Aorta (tissue), 5 donors: Measurements from ENCODE around the gene NLRP8. TPM values are rescaled to one million over a fixed set of nuclear protein-coding genes. Genes with fewer than 3 reads are reported as not detected.

Source experiments
- ATAC-seq: fragments of 200-7000 bp; cut with Tn5 transposase; one replicate; pipeline ENCODE4 v1.9.1; 2022; ENCODE audit warnings: moderate library complexity; ENCODE audit not compliant: low FRiP score
- DNase-seq, 2 donors: peaks; one replicate each; pipeline ENCODE4 v3.0.0-alpha.2; 2020
- H3K27ac ChIP-seq, 2 donors: one replicate each; pipeline ENCODE4 v1.5.1; 2013; ENCODE audit warnings: low read length in 2 of 2, mild to moderate bottlenecking in 2 of 2, moderate library complexity in 2 of 2, control low read depth in 1 of 2, inconsistent platforms in 1 of 2, low read depth in 1 of 2
- H3K27me3 ChIP-seq, 2 donors: one replicate each; pipeline ENCODE4 v1.6.1; 2013; ENCODE audit warnings: control low read depth in 1 of 2, low read length in 1 of 2, mild to moderate bottlenecking in 1 of 2, moderate library complexity in 1 of 2; ENCODE audit not compliant: insufficient read depth in 2 of 2, control insufficient read depth in 1 of 2
- H3K36me3 ChIP-seq, 2 donors: one replicate each; pipeline ENCODE4 v1.6.1; 2013; ENCODE audit warnings: control low read depth in 1 of 2, low read length in 1 of 2, mild to moderate bottlenecking in 1 of 2; ENCODE audit not compliant: insufficient read depth in 2 of 2, control insufficient read depth in 1 of 2
- H3K4me1 ChIP-seq, 2 donors: one replicate each; pipeline ENCODE4 v1.6.1; 2013; ENCODE audit warnings: low read length in 2 of 2, control low read depth in 1 of 2, mild to moderate bottlenecking in 1 of 2, moderate library complexity in 1 of 2; ENCODE audit not compliant: insufficient read depth in 2 of 2, control insufficient read depth in 1 of 2
- H3K4me3 ChIP-seq, 2 donors: one replicate each; pipeline ENCODE4 v1.5.1; 2013; ENCODE audit warnings: low read length in 2 of 2, control low read depth in 1 of 2, mild to moderate bottlenecking in 1 of 2
- H3K9me3 ChIP-seq: one replicate; pipeline ENCODE4 v1.6.1; 2013; ENCODE audit warnings: mild to moderate bottlenecking, low read length; ENCODE audit not compliant: control insufficient read depth
- WGBS, 2 donors: extraction: QIAGEN DNeasy Blood & Tissue Kit; methylation state at CpG; one replicate each; pipeline ENCODE4 v1.1.7; 2013; 5-methylcytosine and 5-hydroxymethylcytosine counted together
- intact Hi-C, 2 donors: fragments of 100-400 bp; cut with DNase I; formaldehyde crosslinking; loops; one replicate each; pipeline versions ENCODE4 v1.14.2 to v1.15.0; 2022
- long read RNA-seq, 2 donors: library from polyadenylated mRNA; unstranded; transcript quantifications; one replicate each; pipeline ENCODE4 v2.0.0, GENCODE V29; 2020 to 2021
- polyA plus RNA-seq, 2 donors: library from polyadenylated mRNA; stranded (reverse); fragments of 200-250 nt; gene quantifications; one replicate each; pipeline ENCODE4 v1.2.3, GENCODE V29; 2013
- total RNA-seq, 2 donors: library from RNA; stranded (reverse); fragmentation: NEBNext Ultra II Directional; extraction: Animal tissue kit (Norgen Biotek cat#: 25700); gene quantifications; one replicate each; pipeline ENCODE4 v1.2.1, GENCODE V29; 2021
- donor health status: healthy with polysubstance abuse.
- donor health status: Bipolar disorder and iron deficiency.
- donor health status: DM: no; HTN: no; CAD: no.
- donor health status: DM: no; HTN: no; CAD: no.
- donor health status: DM: yes; HTN: yes; CAD: no.

The NLRP8 gene
- total RNA-seq (not detected), polyA plus RNA-seq (not detected)
- long read RNA-seq, donor 1 = 0 reads
- long read RNA-seq, donor 2 = 0 reads

GRCh38 chr19:55947532-55947931 is at the start of gene NLRP8:
Gene NLRP8 (plus strand): TSS chr19:55947832.
- Histone ChIP-seq H3K27me3 (no peaks in the 10 kb centered on the region), H3K4me1 (no peaks in the 10 kb centered on the region), H3K9me3 (peaks cover 6% of the 10 kb centered on the region), H3K36me3 (no peaks in the 10 kb centered on the region), H3K4me3 (no peak within 1 kb of the TSS), H3K27ac (no peak within 1 kb of the TSS)
- WGBS, 2 donors = 78 to 83% methylated on average over 8 of the region's 8 CpGs
- intact Hi-C loops = no loop called here
- DNase-seq (no peak), ATAC-seq (no peak)

- DNase-seq = no peak
Measured at GRCh38 chr19:55898911-55899310, 48.7 kb upstream of the NLRP8 start.

GRCh38 chr19:55901369-55902079 is 46.1 kb upstream of the NLRP8 start:
- Histone ChIP-seq H3K4me1 (no peaks in the 10 kb centered on the region), H3K4me3 (no peak overlapping the region), H3K27me3 (no peaks in the 10 kb centered on the region), H3K27ac (no peak overlapping the region), H3K9me3 (peaks cover 2% of the 10 kb centered on the region), H3K36me3 (no peaks in the 10 kb centered on the region)
- no peak for DNase-seq
- intact Hi-C loops = no loop called here
- 74% methylated on average over 13 of the region's 13 CpGs for WGBS, 2 donors
- ATAC-seq = no peak

More at GRCh38 chr19:55898911-55899310, 48.7 kb upstream of the NLRP8 start:
- Histone ChIP-seq H3K4me1 (no peaks in the 10 kb centered on the region), H3K9me3 (no peaks in the 10 kb centered on the region), H3K36me3 (no peaks in the 10 kb centered on the region), H3K4me3 (no peak overlapping the region), H3K27me3 (no peaks in the 10 kb centered on the region), H3K27ac (no peak overlapping the region)
- WGBS, 2 donors = 76 to 79% methylated on average over 12 of the region's 12 CpGs
- ATAC-seq = no peak
- intact Hi-C loops = no loop called here

- intact Hi-C loops = no loop called here
- H3K4me3 ChIP-seq = no peak overlapping the region
- no peak overlapping the region for H3K27ac ChIP-seq
- WGBS, 2 donors = 69 to 72% methylated on average over 9 of the region's 9 CpGs
- H3K27me3 ChIP-seq = no peaks in the 10 kb centered on the region
- H3K4me1 ChIP-seq = no peaks in the 10 kb centered on the region
- peaks cover 2% of the 10 kb centered on the region for H3K9me3 ChIP-seq
- DNase-seq (no peak), ATAC-seq (no peak)
- no peaks in the 10 kb centered on the region for H3K36me3 ChIP-seq
Measured at GRCh38 chr19:55902080-55902751, 45.4 kb upstream of the NLRP8 start.

- H3K4me3 ChIP-seq = no peak overlapping the region
- no peak for DNase-seq
- WGBS, 2 donors = 75 to 84% methylated on average over 7 of the region's 7 CpGs
- H3K27me3 ChIP-seq = no peaks in the 10 kb centered on the region
- H3K36me3 ChIP-seq = no peaks in the 10 kb centered on the region
- no peaks in the 10 kb centered on the region for H3K4me1 ChIP-seq
- intact Hi-C loops = no loop called here
- H3K9me3 ChIP-seq = peaks cover 4% of the 10 kb centered on the region
- no peak for ATAC-seq
- H3K27ac ChIP-seq = no peak overlapping the region
Measured at GRCh38 chr19:55907286-55907685, 40.3 kb upstream of the NLRP8 start.

GRCh38 chr19:55907746-55908145 is 39.9 kb upstream of the NLRP8 start:
- WGBS, 2 donors = 77% methylated on average over 3 of the region's 3 CpGs
- DNase-seq = no peak
- H3K4me1 ChIP-seq = no peaks in the 10 kb centered on the region

GRCh38 chr19:55909801-55910200 is 37.8 kb upstream of the NLRP8 start:
- ATAC-seq = no peak
- DNase-seq = no peak
- peaks cover 3% of the 10 kb centered on the region for H3K9me3 ChIP-seq
- H3K27me3 ChIP-seq = no peaks in the 10 kb centered on the region
- no peak overlapping the region for H3K4me3 ChIP-seq
- intact Hi-C loops = no loop called here
- H3K36me3 ChIP-seq = no peaks in the 10 kb centered on the region
- no peak overlapping the region for H3K27ac ChIP-seq
- WGBS, 2 donors = 38 to 42% methylated on average over 2 of the region's 2 CpGs
- H3K4me1 ChIP-seq = no peaks in the 10 kb centered on the region

More at GRCh38 chr19:55907746-55908145, 39.9 kb upstream of the NLRP8 start:
- H3K4me3 ChIP-seq = no peak overlapping the region
- H3K36me3 ChIP-seq = no peaks in the 10 kb centered on the region
- H3K9me3 ChIP-seq = peaks cover 4% of the 10 kb centered on the region
- H3K27ac ChIP-seq = no peak overlapping the region
- no peaks in the 10 kb centered on the region for H3K27me3 ChIP-seq
- no peak for ATAC-seq
- intact Hi-C loops = no loop called here

GRCh38 chr19:55912916-55913315 is 34.7 kb upstream of the NLRP8 start:
- no peak for ATAC-seq

More at GRCh38 chr19:55912916-55913315, 34.7 kb upstream of the NLRP8 start:
- H3K9me3 ChIP-seq = peaks cover 1% of the 10 kb centered on the region
- DNase-seq = no peak
- no peak overlapping the region for H3K27ac ChIP-seq
- H3K4me3 ChIP-seq = no peak overlapping the region
- WGBS, 2 donors = 77 to 79% methylated on average over 7 of the region's 7 CpGs
- H3K36me3 ChIP-seq = no peaks in the 10 kb centered on the region
- intact Hi-C loops = no loop called here
- no peaks in the 10 kb centered on the region for H3K4me1 ChIP-seq
- no peaks in the 10 kb centered on the region for H3K27me3 ChIP-seq
